ENCODE data around the gene PARD3B.

PARD3B gene

DNA sequence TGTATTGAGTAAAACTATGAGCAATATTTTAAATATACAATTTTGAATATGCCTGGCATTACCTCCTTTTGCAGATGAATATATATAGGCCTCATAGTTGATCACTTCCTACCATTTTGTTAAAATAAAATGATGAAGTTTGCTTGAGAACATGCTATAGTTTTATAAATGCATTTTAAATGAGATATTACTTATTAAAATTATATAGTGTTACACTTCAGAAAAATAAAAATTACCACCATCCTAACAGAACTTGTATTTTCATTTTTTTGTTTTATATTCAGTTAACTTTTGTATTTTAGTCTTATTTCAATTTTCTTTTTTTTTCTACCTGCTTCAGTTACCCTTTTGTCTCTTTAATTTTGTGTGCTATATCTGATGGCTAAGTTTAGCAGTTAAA is 426.9 kb downstream of the PARD3B start:
- no peak for DNase-seq

DNA sequence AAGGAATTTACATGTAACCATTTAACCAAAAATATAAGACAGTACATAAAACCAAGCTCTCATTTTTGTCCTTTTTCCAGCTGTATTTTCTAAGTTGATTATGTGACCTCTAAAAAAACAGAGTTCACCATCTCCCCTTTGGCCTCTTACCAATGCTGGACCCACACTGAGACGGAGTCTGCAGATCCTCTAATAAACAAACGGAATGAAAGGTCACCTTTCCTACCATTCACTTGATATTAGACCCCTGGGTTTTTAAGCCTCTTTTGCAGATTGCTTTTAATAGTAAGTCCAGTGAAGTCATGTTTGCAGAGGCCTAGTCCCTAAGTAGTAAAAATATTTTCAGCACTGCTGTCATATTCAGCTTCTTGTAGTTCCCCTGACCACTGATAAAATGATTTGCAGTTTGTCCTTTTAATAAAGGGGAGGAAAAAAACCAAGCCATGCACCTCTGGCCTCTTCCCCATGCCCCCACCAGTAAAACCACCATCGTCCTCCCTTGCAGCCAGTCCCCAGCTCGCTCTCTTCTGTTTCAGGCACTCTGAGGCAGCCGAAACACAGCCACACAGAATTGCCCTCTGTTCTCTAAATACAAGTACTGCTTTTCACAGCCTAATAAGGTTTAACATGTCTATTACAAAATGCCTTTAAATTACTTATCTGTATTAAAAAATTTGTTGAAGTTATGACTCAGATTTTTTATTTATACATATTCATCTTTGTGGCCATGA is 427.5 kb downstream of the PARD3B start:
- DNase-seq, result no peak

DNA sequence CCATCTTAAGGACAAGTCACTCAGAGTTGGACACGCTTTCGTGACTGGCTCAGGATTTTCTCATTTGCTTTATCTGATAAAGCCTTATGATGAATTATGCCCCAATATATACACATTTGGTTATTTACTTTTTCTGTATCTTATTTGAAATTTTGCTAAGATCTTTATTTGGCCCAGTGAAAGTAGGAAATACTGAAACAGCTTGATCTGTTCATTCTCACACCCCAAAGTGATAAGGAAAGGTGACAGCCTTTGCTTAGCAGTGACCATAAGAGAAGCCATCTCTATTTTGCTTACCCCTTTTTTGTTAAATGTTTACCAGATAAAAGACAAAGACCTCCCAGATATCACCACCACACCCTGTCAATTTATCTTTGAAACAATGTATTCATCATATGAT is 428.3 kb downstream of the PARD3B start:
- DNase-seq, result no peak

DNA sequence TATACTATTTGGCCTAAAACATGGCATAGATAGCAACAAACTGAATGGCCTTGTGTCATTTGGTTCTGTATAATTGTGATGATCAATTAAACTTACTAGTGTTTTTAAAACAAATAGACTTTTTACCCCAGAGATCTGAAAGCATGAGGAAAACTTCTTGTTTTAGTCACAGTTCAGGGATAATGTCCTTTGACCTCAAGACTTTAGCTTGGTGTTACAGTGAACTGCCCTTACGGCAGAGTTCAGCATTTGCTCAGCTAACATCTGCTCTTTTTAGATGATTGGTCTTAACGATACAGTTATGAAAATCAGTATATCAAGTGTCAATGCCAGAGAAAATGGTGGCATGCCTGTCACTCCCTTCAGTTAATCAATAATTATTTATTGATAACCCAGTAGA is 429.2 kb downstream of the PARD3B start:
- DNase-seq, result no peak

DNA sequence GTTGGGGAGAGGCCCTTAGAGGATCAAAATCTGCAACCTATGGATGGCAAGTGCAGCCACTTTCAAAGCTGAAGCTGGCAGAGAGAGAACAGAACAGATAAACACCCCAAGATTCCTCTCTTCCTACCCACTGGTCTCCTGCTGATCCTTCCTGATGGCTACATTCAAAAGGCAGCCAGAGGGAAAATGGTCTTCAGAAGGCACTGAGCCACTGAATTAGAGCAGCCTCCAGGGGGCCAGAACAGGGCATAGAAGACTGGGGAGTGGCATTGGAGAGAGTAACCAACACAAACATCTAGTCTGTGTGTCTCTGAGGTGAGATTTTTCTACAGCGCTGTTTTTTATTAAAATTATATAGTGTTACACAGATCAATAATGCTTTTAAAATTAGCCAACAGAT is 432.6 kb downstream of the PARD3B start:
- DNase-seq, result no peak

DNA sequence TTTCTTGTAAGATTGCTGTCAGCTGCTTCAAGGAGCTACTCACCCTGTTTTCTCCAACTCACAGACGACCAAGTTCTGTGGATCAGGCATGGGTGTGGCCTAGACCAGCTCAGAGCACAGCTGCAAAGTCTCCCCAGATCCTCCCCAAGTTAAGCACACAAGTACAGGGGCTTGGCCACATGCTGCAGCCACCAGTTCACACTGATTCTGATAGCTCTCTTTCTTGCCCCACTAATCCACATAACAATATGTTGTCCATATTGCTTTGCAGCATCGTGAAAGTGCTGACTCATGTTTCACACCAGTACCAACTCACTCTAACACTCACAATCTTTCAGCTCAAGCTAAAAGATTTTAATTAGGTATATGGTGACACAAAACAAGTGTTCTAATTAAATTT is 437.0 kb downstream of the PARD3B start:
- DNase-seq, result no peak

DNA sequence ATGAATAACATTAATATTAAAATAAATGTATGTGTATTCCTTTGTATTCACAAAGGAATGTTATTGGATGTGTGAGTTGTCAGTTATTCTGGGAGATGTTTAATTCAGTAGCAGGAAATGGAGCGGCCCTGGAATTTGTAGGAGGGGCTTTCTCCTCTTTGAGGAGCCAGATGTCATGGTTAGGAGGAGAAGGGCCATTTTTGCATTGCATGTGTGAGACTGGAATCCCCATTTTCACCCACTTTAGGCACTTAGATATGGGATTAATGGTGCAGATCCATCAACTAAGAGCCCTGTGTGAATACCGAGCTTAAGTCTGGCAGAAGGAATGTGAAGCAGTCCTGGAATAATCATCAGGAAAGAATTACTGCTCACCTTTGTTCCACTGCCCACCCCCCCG is 439.2 kb downstream of the PARD3B start:
- DNase-seq, result no peak

DNA sequence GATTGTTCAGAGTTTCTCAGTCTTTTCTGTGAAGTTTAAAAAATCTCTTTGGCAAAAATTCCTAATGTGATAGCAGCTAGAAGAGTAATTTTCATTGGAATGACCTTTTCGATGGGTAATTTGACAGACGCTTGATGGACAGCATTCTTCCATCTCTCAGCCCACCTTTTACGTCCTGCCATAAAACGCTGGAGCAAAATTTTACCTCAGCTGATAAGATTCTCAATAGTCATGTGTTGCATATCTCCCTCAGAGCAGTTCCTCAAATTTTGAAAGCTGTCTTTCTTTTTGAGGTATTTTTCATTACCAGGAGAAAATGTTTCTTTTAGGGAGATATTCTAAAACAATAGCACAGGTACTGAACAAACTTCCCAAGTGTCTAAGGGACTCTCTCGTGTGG is 441.4 kb downstream of the PARD3B start:
- DNase-seq, result no peak

DNA sequence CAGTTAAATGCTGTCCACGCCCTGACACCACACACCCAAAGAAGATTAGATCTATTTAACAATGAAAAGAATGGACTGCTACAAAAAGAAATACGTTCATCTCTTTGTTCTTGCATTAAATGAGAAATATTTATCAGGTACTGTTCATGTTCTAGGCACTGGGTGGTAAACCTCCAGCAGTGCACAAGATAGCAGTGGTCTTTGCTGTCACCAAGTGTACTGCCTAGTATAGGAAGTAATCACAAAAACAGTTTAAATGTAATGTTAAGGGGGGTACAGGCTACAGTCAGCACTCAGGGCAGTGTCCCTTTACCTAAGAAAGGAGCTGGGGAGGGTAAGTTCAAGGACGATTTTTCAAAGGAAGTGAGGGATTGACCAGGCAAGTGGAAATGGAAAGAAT is 443.6 kb downstream of the PARD3B start:
- DNase-seq, result no peak

DNA sequence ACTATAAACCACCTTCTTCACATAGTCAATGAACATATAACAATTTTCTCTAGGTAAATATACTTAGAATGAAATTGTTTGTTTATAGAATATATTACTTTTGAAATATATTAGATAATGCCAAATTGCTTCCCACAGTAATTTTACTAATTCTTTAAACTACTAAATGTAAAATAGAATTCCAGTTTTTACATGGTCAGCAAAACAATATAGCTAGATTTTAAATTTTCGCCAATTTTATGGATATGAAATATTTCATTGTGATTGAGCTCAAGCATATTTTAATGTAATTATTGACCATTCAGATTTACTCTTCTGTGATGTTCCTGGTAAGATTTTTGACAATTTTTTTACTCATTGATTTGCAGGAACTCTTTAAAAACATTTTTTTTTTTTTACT is 444.6 kb downstream of the PARD3B start:
- DNase-seq, result no peak

DNA sequence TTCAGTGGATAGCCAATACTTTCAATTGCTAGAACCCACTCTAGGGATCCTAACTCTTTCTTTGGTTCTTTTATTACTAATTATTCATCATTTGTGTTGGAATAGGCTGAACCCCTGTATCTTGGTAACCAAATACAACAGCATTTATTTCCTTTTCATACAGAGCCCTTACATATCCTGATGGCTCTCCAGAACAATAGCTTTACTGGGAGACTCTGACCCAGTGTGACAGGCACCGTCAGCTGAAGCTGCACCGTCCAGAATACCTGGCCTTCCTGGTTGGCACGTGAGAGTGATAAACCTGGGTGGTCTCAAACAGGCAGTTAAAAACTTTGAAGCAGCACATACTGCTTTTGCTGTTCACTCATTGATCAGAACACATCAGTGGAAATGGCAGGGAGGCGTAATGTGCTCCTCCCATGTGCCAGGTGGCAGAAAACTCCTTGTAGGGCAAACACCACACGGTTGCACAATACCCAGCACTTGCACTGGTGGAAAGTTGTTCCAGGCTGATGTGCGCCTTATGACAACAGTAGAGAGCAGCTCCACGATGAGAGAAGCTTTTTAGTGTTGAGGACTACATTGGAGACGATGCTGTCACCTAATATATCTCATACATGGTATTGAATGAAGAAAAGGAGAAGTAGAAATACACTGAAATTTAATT is 456.2 kb downstream of the PARD3B start:
- DNase-seq, result no peak

DNA sequence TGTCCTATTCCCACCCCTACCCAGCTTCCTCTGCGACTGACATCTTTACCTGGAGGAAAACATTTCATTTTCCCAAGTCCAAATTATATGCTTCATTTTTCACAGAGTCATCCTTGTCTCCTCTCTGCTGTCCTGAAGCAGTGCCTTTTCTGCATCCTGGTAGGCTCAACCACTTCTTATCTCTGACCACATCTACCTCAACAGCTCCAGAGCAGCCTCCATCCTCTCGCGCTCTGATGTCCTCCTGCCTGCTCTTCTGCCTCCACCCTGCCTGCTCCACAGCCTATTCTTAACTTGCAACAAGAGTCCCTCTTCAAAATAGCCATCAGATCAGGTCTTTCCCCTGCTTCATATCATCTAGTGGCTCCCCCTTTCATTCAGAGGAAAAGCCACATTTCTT is 457.1 kb downstream of the PARD3B start:
- DNase-seq, result peak; percentile 38

DNA sequence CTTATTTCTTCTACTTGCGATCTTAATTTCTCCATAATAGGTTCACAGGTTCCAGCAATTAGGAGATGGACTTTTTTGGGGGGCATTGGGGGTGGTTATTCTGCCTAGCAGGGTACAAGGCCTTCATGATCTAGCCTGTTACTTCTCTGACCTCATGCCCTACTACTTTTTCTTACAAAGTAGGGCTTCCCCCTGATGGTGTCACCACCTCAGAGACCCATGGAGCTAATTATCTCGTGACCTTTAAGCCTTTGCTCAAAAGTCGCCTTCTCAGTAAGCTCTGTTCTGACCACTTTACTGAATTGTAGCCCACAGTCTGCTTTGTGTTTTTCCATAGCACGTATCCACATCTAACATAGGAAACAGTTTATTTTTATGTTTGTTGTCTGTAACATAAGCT is 458.0 kb downstream of the PARD3B start:
- no peak for DNase-seq

DNA sequence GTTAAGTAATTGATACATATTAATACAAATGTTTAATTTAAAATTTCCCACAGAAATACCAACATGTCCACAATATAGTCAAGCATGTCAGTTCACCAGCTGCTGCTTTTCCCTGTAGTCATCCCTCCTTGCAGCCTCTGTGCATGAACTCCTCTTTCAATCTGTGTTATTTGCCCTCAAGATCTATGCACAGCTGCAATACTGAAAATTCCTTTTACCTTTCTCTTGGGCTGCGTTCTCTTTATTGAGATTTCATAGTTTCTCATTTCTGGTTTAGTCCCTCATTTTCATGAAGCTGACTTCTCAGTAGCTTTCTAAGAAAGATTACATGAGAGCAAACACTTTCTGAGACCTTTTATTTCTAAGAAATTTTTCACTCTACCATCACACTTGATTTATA is 464.9 kb downstream of the PARD3B start:
- no peak for DNase-seq

DNA sequence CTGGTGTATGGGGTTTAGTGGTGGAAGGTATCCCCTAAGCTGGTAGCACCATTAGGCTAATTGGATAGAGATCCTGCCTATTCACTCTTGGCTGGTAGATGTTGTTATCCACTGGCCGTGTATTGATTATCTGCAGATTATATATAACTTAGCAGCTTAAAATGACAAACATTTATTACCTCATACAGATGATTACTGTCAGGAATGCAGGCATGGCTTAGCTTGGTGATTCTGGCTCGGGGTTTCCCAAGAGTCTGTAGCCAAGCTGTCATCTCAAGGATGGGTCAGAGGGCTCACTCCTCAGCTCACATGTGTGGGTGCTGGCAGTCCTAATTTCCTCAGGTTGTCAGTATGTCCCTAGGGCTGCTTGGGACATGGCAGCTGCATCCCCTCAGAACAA is 465.8 kb downstream of the PARD3B start:
- DNase-seq, result no peak

DNA sequence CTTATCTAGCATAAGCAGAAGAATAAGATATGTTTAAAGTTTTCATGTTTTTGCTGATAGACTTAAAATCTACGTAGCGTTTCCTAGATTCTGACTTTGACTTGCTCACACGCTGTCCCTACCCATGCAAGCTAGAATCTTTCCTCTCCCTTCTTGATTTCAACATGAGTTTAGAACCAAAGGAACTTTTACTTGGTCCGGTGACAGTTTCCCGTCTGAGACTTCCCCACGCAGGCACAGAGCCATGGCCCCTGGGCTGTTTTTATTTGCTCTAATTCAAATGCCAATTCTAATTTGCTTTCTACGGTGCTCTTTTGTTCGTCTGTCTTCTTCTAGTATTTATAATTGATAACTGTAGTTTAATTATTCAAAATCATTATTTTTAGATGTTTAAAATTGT is 467.7 kb downstream of the PARD3B start:
- DNase-seq, result no peak

DNA sequence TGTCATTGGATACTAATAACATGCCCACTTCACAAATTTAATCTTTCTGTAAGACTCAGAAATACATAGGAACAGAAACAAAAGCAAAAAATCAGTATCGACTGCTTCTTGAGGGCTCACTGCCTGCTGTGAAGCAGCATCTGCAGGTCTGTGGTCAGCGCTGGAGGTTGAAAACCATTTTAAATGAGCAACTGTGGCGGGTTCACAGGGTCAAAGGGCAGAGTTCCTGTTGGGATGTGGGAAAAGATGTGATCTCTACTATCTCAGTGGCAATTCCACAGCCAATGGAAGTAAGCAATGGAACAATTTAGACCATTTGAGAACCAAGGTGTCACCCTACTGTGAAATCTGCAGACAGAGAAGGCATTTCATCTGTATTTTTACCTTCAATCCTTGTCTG is 468.3 kb downstream of the PARD3B start:
- DNase-seq, result no peak

DNA sequence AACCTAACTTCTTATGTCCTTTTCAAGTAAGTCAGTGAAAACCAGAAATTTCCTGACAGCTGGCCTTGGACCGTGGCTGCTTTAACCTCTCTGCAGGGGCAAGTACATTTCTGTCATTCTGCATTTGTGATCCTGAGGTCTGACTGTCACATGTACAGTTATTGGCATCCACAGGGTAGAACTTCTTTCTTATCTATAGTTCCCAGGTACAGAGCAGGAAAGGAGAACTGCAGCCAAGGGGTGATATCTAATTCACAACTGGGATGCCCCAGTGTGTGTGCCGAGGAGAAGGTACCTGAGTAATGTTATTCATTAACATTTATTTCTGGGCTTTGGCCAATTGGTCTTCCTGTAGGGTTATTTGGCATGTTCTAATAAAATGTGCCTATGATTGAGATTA is 468.9 kb downstream of the PARD3B start:
- no peak for DNase-seq

DNA sequence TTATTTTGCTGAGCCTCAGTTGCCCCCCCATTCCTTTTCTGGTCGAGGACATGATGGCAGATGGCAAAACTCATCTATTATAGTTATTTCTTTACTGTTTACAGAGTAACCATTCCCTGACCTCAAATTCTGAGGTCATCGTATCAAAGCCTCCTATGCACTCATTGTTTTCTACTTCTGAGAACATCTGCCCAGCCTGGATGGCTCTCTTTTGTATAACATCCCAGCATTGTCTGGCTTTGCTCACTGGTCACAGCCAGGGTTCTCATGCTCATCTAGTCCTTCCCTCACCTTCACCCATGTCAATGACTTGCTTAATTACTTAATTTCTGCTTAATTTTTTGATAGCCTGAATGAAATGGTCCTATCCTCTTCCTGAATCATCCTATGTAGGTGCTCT is 472.1 kb downstream of the PARD3B start:
- DNase-seq, result no peak

DNA sequence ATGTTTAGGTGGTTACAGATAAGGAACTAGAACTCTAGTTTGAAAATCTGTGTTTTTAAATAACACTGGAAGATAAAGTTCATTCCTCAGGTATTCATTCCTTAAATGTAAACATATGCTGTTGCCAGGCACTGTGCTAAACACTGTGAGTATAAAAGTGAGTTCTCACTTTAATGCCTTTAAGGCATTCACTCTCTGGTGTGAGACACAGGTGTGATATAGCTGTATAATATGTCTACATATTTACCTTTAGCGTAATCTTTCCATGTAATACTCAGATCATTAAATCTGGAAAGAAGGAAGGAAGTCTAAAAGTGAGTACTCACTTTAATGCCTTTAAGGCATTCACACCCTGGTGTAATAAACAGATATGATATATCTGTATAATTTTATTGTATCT is 472.6 kb downstream of the PARD3B start:
- no peak for DNase-seq

DNA sequence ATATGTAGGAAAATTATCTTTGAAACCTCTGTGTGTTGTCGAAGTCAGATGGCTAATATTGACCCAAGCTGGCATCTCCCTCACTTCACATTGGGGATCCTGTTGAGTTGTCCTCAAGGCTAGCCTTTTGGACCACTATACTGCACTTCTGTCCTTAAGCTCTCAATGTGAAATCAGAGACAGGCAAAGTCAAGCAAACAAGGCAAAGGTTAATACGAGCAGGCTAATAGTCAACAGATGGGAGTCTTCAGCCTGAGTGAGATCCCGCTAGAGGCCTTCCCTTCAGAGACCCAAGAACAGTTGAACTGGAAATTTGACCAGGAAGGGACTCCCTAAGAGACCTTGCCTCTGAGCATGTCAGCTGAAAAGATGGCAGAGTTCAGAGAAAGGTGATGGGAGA is 475.4 kb downstream of the PARD3B start:
- DNase-seq, result no peak

DNA sequence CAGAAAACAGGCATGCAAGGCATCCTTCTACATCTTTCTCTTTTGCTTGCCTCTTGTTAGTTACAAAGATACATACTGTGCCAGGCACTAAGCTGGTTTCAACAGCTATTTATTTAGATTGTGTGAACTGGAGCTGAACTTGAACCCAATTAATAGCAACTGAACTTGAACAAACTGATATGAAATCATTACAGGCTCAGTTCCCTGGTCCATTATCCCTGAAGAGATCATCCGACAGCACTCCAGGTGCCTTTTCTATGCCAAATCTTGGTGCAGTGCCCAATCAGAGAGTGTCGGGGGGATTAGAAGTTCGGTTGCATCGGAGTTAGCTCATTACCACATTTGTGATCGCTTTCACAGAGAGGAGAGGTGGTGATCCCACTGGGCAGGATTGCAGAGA is 477.6 kb downstream of the PARD3B start:
- no peak for DNase-seq

DNA sequence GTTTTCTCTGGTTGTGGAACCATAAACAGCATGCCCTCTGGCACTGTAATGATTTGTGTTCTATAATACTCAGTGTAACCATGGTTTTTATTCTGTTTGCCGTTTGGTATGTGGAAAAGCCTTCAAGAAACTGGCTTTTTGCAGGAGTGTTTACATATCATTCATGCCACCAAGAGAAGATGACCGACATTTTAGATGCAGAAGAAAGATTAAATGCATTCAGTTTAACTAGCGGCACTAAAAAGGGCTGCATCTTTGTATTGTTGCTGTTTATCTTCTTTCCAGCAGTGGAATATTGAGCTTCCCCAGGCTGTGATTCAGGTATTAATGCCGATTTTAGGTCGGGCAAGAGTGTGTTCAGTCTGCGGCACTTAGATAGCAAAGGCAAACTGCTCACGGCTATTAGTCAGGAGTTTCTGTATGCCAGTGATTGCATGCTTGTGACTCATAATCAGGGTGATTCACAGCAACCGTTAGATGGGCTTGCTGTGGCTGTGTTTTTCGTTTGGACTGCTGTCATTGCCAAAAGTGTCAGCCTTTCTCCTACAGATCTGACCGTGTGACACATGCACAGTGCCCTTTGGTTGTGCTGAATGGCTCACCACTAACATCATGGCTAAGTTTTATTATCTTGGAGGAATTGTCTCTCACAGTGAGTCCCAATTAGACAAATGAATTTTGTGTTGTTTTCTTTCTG is 479.7 kb downstream of the PARD3B start:
- no peak for DNase-seq

DNA sequence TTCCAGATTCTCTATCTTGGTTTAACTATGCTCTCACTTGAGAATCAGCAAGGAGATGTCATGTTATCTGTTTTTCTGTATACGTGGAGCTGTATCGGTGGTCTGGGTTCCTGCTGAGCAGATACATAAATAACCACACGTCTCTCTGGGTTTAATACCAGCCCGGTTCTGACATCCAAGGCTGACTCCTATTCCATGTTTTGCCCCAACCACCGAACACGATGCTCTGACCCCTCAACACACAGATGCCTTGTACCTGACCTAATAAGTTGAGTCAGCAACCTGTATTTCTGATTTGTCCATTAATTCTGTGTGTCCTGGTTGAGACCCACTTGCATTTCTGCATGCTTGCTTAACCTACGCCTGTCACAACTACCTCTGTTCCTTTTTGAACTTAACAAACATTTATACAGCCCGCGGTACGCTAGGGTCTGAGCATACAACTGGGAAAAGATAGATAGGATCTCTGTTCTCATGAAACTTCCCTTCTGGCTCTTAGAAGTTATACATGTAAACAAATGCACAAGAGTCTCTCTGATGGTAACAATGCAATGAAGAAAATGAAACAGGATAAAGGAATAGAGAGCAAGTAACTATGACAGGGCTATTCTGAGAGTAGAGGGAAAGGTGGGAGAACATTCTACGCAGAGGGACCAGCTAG is 480.4 kb downstream of the PARD3B start:
- DNase-seq, result no peak
